Right cardiac atrium (tissue), 5 donors: ENCODE results near the gene PFDN2. TPM values are rescaled to one million over a fixed set of nuclear protein-coding genes. Genes with fewer than 3 reads are reported as not detected.
A peak's percentile ranks its signal among the peaks of the same experiment; 100 is the strongest.

Experiments used
- ATAC-seq, 2 donors: fragments of 200-7000 bp; cut with Tn5 transposase; one replicate each; pipeline versions ENCODE4 v1.8.0 to v1.9.1; 2020; ENCODE audit warnings: moderate library complexity in 2 of 2, mild to moderate bottlenecking in 1 of 2
- DNase-seq, 3 donors: peaks; one replicate each; pipeline ENCODE4 v3.0.0-alpha.2; 2020
- H3K27ac ChIP-seq: one replicate; pipeline ENCODE4 v1.5.1; 2013; ENCODE audit warnings: mild to moderate bottlenecking, low read length, control low read depth, moderate library complexity
- H3K27me3 ChIP-seq: one replicate; pipeline ENCODE4 v1.6.1; 2013; ENCODE audit not compliant: control insufficient read depth, insufficient read depth
- H3K4me1 ChIP-seq: one replicate; pipeline ENCODE4 v1.6.1; 2013; ENCODE audit warnings: low read length; ENCODE audit not compliant: control insufficient read depth, insufficient read depth
- H3K4me3 ChIP-seq: one replicate; pipeline ENCODE4 v1.5.1; 2013; ENCODE audit warnings: low read length, control low read depth
- H3K9me3 ChIP-seq: one replicate; pipeline ENCODE4 v1.6.1; 2013; ENCODE audit warnings: low read length; ENCODE audit not compliant: control insufficient read depth
- WGBS: extraction: QIAGEN DNeasy Blood & Tissue Kit; methylation state at CpG from one replicate; pipeline ENCODE4 v1.1.7; 2013; 5-methylcytosine and 5-hydroxymethylcytosine counted together
- intact Hi-C, 4 donors: fragments of 100-400 bp; cut with DNase I; formaldehyde crosslinking; loops; one replicate each; pipeline versions ENCODE4 v1.11.0 to v1.14.0; 2022 to 2023
- polyA plus RNA-seq: library from polyadenylated mRNA; stranded (reverse); fragments of 200-250 nt; gene quantifications from one replicate; pipeline ENCODE4 v1.2.3, GENCODE V29; 2013
- total RNA-seq, 4 donors: library from RNA; stranded (reverse); fragmentation: NEBNext Ultra II Directional; extraction: Animal tissue kit (Norgen Biotek cat#: 25700); gene quantifications; one replicate each; pipeline ENCODE4 v1.2.1, GENCODE V29; 2021
- donor health status: healthy with polysubstance abuse.
- donor health status: DM: no; HTN: yes; CAD: no.
- donor health status: DM: no; HTN: no; CAD: no.
- donor health status: DM: no; HTN: yes; CAD: no; lungs with severe emphysema.
- donor health status: DM: yes; HTN: yes; CAD: no.

PFDN2 gene
- total and polyA plus RNA-seq, 5 donors: 44.9 to 151 (median 54.7) TPM

DNA sequence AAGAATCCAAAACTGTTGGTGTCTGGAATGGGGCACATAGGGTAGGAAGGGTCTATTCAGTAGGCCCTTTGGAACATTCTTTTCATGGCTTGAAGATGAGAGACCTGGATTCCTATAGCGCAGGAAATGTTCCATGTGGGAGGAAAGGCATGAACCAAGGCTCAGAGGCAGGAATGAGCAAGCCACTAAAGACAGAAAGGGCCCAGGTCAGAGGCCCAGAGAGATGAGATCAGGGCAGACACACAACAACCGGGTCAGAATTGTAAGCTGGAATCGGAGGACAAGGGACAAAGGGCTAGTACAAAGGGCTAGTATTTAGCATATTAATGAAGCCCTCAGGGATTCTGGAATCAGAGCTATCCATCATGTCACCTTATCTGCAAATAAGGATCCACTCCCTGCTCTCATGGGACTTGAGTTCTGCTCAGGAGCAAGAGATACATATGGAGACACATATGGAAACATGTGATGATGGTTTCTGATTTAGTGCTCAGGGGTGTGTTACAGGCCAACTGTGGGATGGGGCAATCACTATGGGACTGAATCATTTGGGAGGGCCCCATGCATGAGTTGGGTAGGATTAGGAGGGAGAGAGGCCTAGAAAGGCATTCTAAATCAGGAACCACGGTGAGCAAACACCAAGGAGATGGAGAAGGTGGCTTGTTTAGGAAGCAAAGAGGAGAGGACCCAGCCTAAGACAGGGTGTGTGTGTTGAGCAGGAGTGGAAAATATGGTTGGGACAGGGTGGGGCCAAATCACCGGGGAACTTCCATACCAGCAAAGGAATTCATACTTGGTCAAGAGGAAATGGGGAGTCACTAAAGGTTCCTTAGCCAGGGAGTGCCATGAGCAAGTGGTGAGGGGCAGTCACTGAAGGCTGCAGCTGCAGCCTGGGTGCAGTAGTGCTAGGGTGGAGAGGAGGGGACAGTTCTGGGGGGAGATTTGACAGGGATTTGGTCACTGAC lies 37.1 kb downstream of the PFDN2 start:
- 80% methylated on average over 5 of the region's 5 CpGs for WGBS
- ATAC-seq: peak in 1 of 2 donors; percentile 10
- DNase-seq: no peak
- intact Hi-C loops: no loop called here
- no peak overlapping the region for H3K27ac ChIP-seq
- no peaks in the 10 kb centered on the region for H3K27me3 ChIP-seq
- H3K9me3 ChIP-seq: no peaks in the 10 kb centered on the region
- H3K4me3 ChIP-seq: no peak overlapping the region
- H3K4me1 ChIP-seq: no peaks in the 10 kb centered on the region

DNA sequence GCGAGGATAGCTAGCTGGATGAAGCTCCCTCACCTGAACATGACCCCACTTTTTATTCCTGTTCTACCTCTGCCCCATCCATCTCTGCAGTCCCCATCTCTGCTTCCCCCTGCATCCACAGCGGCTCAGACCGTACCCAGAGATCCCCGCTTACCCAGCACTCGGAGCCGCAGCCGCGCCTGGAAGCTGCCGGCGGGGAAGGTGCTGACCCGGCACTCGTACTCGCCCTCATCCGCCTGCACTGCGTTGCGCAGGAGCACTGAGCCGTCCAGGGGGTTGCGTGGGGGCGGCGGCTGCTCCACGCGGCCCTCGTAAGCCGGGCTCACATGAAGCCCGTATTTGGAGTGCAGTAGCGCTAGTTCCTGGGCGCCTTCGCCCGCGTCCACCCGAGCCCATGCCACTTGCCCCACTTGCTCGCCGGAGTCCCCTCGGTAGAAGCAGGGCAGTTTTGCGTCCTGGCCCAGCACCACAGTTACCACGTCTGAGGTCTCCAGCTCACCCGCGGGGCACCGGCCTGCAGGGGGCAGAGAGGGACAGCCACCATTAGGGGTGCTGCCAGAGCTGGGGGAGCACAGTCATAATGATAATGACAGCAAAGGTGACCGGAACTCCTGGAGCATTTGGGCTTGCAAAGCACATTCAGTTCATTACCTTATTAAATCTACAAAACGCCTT lies 38.3 kb downstream of the PFDN2 start:
- Histone ChIP-seq H3K27me3 (no peaks in the 10 kb centered on the region), H3K9me3 (no peaks in the 10 kb centered on the region), H3K4me3 (no peak overlapping the region), H3K27ac (no peak overlapping the region), H3K4me1 (no peaks in the 10 kb centered on the region)
- DNase-seq: no peak
- 45% methylated on average over 41 of the region's 41 CpGs for WGBS
- intact Hi-C loops: loop anchor here in 1 of 4 donors (10.0 kb wide), 1 partner anchor 55 kb away; the partner anchor contains the start of gene DEDD
- no peak for ATAC-seq

DNA sequence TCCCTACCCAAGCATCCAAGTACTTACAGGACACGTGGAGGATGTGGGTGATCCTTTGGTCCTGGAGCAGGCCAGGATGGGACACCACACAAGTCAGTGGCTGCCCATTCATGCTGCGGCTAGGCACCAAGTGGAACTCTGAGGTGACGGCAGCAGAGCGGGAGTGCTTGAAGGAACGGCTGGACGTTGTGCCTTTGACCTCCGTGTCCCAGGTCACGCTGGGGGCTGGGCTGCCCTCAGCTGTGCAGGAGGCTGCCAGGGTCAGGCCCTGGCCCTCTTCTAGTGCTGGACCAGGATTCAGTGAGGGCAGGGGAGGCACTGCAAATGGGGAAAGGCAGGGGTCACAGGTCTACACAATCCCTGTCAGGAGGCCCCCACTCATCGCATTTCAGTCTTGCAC lies 40.4 kb downstream of the PFDN2 start:
- H3K9me3 ChIP-seq: no peaks in the 10 kb centered on the region
- H3K27ac ChIP-seq: no peak overlapping the region
- WGBS: 70% methylated on average over 9 of the region's 9 CpGs
- intact Hi-C loops: loop anchor here in 1 of 4 donors (10.0 kb wide), 1 partner anchor 57 kb away; the partner anchor contains the start of gene DEDD
- H3K4me1 ChIP-seq: no peaks in the 10 kb centered on the region
- no peak for DNase-seq
- H3K27me3 ChIP-seq: no peaks in the 10 kb centered on the region
- no peak overlapping the region for H3K4me3 ChIP-seq
- ATAC-seq: no peak

DNA sequence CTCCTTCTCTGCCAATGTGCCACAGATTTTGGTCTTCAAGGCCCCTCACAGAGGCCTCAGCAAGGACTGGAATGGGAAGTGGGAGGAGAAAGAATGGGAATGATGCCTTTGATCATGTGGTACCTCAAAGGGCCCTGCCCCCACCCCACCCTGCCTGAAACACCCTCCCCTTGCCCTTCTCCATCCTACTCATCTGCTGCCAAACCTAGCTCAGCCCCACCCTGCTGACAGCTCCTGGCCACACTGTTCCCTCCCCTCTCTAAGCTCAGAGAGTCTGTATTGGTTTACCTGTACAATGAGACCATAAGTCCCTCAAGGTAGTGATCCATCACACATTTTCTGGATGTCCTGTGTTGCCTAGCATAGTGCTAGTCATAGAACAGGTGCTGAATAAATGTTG lies 41.4 kb downstream of the PFDN2 start:
- no peaks in the 10 kb centered on the region for H3K4me1 ChIP-seq
- no peak overlapping the region for H3K27ac ChIP-seq
- intact Hi-C loops: loop anchor here in 1 of 4 donors (10.0 kb wide), 1 partner anchor 58 kb away; the partner anchor contains the start of gene DEDD
- no peaks in the 10 kb centered on the region for H3K27me3 ChIP-seq
- DNase-seq (no peak), ATAC-seq (no peak)
- H3K9me3 ChIP-seq: no peaks in the 10 kb centered on the region
- H3K4me3 ChIP-seq: no peak overlapping the region

DNA sequence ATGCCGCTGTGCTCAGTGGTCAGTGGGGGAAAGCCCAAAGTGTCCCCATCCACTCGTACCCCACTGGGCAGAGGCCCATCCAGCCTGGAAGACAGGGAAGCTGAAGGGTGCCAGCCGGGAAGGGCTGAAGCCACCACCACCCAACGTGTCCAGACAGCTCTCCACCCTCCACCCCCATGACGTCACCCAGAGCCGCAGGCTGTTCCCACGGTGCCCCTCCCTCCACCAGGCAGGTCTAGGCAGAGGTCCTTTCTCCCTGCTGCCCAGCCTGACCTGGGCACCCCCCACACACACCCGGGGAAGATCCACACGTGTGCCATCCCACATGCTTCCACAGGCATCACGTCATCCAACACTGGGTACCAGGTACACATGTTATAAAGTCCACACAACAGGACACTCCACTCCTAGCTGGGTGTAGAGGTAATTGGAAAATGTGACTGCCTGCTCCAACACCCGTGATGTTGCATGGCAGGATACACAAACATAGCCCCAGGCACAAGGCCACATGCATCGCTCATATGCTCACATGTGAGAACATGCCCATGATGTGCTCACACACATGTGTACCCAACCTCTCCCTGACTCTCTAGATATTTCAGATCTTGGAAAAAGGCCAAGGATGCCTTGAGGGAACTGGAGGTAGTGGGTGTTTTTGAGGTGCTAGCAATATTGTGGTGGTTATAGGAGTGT lies 43.0 kb downstream of the PFDN2 start:
- Histone ChIP-seq H3K9me3 (no peaks in the 10 kb centered on the region), H3K27me3 (no peaks in the 10 kb centered on the region), H3K27ac (no peak overlapping the region), H3K4me1 (no peaks in the 10 kb centered on the region), H3K4me3 (no peak overlapping the region)
- 75% methylated on average over 12 of the region's 12 CpGs for WGBS
- intact Hi-C loops: loop anchor here in 1 of 4 donors (10.0 kb wide), 1 partner anchor 60 kb away; the partner anchor contains the start of gene DEDD
- ATAC-seq: no peak
- no peak for DNase-seq

DNA sequence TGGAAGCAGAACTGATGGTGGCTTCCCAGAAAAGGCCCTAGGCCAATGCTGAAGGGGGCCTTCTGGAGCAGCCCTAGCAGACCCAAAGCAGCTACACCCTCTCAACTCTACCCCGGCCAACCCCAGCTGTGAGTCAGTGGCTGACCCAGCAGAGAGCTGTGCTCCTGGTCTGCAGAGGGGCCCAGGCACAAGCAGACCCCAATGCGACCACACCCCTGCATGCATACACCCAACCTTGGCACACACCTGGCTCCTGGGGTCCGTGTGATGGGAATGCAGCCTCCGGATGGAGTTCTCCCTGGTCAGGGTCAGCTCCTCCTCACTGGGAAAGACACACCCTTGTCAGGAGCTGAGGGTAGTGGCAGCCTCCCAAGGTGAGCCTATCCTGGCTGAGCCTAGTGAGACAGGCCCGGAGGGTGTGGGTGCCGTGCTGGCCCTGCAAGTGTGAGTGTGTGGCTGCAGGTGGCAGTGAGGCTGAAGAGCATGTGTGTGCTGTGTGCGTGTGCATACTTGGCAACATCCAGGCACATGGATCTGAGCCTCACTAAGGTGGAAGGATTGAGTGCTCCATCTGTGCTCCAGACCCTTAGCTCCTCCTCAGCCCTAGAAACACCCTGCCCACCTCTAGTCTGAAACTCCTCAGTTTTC lies 44.2 kb downstream of the PFDN2 start:
- 77% methylated on average over 7 of the region's 7 CpGs for WGBS
- DNase-seq (no peak), ATAC-seq (no peak)
- H3K27ac ChIP-seq: no peak overlapping the region
- H3K9me3 ChIP-seq: no peaks in the 10 kb centered on the region
- intact Hi-C loops: loop anchor here in 1 of 4 donors (10.0 kb wide), 1 partner anchor 61 kb away; the partner anchor contains the start of gene DEDD
- H3K27me3 ChIP-seq: no peaks in the 10 kb centered on the region
- H3K4me1 ChIP-seq: no peaks in the 10 kb centered on the region
- no peak overlapping the region for H3K4me3 ChIP-seq

DNA sequence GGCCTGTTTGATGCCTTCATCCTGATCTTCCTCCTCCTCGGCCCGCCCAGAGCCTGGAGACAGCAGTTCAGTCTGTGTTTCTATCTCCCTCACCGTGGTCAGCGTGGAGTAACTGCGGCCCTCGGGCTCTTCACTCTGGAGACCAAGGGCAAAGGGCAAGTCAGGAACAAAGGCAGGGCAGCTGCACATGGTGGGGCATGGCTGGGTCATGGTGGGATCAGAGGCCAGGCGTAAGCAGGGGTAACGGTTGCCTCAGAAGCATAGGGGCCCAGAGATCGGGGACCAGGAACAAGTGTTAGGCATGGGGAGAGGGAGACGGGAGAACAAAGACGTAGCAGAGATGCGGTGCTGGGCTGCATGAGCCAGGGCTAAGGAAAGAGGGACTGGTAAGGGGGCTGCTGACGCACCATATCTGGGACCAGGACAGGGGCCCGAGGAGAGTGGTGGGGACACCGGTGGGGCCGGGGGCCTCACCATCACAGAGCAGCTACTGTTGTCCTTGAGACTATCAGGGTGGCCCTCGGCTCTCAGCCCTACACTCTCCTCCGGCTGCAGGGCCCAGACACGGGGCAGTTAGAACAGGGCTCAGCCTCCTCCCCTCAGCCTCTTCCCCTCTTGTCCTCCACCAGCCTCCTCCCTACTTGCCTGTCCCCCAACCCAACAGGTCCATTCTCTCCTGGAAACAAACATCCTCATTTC lies 44.9 kb downstream of the PFDN2 start:
- ATAC-seq: no peak
- H3K27me3 ChIP-seq: no peaks in the 10 kb centered on the region
- no peak for DNase-seq
- intact Hi-C loops: loop anchor here in 1 of 4 donors (10.0 kb wide), 1 partner anchor 62 kb away; the partner anchor contains the start of gene DEDD
- no peaks in the 10 kb centered on the region for H3K9me3 ChIP-seq
- H3K4me1 ChIP-seq: no peaks in the 10 kb centered on the region
- H3K27ac ChIP-seq: no peak overlapping the region
- WGBS: 95% methylated on average over 19 of the region's 19 CpGs
- H3K4me3 ChIP-seq: no peak overlapping the region

DNA sequence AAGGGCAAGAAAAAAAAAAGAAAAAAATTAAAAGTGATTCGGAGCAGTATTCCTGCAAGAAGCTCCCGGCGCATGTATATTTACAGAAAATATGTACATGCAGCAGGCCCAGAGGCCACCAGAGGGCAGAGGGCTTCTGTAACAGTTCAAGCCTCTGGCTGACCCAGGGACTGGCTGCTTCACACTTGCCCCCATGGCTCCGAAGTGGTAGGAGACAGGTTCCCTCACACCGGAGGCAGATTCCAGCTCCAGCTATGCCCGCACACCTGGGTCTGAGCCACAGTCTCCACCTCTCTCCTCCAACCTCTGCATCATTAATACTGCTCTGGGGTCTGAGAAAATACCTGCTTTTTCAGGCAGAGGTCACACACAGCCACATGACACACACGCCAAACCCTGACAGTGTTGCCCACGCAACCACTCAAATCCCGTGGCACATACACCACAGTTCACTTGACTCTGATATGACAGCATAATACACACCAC lies 45.9 kb downstream of the PFDN2 start:
- Histone ChIP-seq H3K27me3 (no peaks in the 10 kb centered on the region), H3K27ac (no peak overlapping the region), H3K9me3 (no peaks in the 10 kb centered on the region), H3K4me1 (no peaks in the 10 kb centered on the region), H3K4me3 (no peak overlapping the region)
- 65% methylated on average over 9 of the region's 9 CpGs for WGBS
- no peak for ATAC-seq
- peak; percentile 71 to 88 (median 75) for DNase-seq
- intact Hi-C loops: loop anchor here in 1 of 4 donors (10.0 kb wide), 1 partner anchor 63 kb away; the partner anchor contains the start of gene DEDD

DNA sequence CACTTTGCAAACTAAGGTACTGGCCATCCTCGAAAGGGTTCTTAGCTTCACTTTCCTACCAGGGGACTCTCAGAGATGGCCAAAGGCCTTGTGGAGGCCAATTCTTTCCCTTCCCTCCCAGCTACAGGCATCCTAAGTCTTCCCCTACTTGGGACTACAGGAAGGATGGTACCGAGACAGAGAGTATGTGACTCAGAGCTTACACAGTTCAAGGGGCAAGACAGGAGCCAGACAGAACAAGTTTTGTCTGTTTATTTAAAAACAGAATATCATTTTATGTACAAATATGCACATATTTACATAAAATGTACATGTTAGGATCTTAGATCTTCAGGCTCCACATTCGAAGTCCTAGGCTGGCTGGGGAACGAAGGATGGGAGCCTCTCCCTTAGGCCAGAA lies 47.1 kb downstream of the PFDN2 start:
- H3K27ac ChIP-seq: no peak overlapping the region
- no peak overlapping the region for H3K4me3 ChIP-seq
- intact Hi-C loops: loop anchor here in 1 of 4 donors (10.0 kb wide), 1 partner anchor 64 kb away; the partner anchor contains the start of gene DEDD
- WGBS: 94% methylated on average over 4 of the region's 4 CpGs
- no peaks in the 10 kb centered on the region for H3K9me3 ChIP-seq
- no peaks in the 10 kb centered on the region for H3K4me1 ChIP-seq
- ATAC-seq (no peak), DNase-seq (no peak)
- H3K27me3 ChIP-seq: no peaks in the 10 kb centered on the region
